Stimulated activated CD8-positive, alpha-beta memory T cell treated with anti-CD3 and anti-CD28 coated beads, Interleukin-12 subunit alpha, Interleukin-12 subunit beta, amount 100 ng/mL, for 24 hours (primary cell): Measurements from ENCODE around the gene TPSB2.
"Not testable (repeated sequence)": the region's sequence is repeated elsewhere in the genome, so short reads cannot be mapped to it uniquely, and the experiment has no call there.

Experiments
- DNase-seq: peaks from one replicate; pipeline ENCODE4 v3.0.0-alpha.2; 2020; ENCODE audit errors: extremely low read depth

TPSB2 gene

DNA sequence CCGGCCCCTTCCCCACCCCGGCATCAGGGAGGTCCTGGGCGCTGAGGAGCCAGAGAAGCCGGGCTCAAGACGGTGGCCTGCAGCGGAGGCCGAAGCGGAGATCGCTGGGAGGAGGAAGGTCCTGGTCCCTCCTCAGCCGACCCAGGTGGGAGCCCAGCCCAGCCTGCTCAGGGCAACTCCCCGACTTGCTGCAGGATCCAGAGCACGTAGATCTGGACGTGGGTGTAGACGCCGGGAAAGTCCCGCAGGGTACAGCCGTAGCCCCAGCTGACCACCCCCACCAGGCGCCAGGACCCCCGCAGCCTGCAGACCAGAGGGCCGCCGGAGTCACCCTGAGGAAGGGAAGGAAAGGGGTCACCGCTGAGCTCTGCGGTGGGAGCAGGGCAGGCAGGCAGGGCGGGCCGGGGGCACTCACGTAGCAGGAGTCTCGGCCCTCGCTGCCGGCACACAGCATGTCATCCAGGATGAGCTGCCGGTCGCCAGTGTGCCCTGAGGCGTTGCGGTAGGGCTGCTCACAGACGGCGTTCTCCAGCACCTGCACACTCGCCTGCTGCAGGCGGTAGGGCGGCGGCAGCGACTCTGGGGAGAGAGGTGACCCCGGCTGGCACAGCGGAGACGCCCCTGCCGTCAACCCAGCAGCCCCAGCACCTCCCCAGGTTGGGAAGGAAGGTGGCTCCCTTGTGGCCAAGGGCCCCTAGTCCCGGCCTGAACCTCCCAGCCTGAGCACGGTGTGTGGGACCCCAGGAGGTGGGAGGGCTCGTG is 31.3 kb upstream of the TPSB2 start:
- DNase-seq = no peak

DNA sequence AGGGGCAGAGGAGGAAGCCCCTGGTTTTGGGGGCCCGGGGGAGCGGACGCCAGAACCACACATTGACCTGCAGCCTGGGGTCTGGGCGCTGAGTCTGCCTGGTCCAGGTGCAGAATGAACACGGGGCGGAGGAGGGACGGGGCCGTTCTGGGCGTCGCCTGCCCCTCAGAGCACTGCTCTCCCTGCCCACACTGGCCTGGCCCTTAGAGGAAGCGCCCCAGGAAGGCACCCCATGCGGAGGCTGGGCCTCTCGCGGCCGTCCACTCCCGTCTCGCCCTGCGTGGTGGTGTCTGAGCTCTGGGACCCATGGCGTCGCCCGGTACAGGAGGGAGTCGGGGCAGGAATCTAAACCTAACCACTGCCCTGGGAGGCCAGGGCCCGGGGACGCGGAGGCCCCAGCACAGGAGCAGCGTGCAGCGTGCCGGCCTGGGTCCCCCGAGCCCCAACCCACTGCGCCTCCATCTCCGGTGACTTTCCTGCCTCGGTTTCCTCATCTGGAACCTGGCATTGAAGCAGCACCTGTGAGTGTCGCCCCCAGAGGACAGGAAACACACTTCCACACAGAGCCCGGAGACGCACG is 30.2 kb upstream of the TPSB2 start:
- DNase-seq = no peak

DNA sequence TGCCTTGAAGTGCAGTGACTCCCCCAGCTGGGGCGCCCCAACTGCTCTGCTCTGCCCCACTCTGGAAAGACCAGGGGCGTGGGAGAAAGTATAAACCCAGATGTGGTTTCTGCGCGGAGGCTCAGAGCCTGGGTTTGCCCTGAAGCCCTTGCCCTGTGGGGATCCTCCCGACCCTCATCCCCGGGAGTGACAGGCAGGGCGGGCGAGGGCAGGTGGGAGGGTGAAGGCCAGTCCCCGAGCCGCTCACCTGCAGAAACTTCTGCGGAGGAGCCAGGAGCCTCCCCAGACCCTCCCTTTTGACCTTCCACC is 29.7 kb upstream of the TPSB2 start:
- no peak for DNase-seq

DNA sequence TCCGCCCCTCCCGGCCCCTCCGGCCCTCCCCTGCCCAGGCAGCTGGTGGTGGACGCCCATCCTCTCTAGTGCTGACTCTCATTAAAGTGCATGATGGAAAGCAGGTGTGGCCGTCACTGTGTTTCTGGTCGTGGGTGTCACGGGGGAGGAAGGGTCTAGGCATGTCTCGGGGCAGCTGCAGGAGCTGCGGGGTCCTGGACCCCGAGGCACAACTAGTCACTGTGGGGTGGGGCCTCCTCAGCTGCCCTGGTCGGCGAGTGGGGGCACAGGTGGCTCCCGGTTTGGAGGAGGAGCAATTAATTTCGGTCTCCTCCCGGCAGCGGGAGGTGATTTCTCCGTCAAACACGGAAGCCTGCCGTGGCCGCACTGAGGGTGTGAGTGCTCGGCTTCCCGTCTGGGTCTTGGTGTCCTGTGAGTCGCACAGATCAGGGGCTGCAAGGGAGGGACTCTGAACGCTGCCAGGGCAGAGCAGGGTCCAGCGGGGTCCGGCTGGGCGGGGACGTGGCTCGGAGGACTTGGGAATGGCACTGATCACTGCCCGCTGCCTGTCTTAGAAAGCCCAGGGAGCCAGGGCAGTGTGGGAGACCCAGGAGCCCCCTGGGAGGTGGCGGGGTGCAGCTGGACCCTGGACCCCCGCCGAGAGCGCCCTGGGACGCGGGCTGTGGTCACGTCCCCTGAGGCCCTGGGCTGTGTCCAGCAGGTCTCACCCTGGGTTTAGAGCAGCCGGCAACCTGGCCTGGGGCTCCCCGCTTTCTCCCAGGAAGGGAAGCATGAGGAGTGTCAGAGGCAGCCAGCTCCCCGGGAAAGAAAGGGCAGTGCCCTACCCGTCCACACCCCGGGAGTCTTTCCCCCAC is 29.1 kb upstream of the TPSB2 start:
- no peak for DNase-seq

DNA sequence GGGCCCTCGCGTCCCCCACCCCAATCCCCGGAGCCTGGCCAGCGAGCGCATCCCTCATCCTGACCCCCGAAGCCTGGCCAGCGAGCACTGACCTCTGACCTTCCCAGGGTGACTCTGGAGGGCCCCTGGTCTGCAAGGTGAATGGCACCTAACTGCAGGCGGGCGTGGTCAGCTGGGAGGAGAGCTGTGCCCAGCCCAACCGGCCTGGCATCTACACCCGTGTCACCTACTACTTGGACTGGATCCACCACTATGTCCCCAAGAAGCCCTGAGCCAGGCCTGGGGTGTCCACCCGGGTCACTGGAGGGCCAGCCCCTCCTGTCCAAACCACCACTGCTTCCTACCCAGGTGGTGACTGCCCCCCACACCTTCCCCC is 28.2 kb upstream of the TPSB2 start:
- no peak for DNase-seq

DNA sequence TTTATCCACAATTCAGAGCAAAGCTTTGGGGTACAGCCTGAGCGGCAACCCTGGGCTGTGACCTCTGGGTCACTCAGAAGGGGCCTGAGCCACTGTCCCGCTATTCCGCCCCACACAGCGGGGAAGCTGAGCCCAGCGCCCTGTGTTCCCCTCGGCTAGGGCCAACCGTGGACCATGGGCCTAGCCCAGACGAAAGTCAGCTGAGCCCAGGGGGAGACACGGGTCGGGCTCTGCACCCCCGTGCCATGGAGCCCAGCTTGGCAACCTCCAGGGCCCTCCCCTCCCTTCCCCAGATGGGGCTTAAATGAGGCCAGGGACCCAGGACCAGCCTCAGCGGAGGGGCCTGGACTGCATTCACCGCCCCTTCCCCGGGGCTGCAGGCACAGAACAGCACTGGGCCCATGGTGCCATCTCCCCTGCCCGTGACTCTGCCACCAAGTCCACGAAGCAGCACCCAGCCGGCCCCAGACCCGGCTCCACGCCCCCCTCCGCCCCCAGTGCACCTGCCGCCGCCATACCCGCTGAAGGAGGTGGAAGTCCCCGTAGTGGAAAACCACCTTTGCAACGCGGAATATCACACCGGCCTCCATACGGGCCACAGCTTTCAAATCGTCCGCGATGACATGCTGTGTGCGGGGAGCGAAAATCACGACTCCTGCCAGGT is 27.7 kb upstream of the TPSB2 start:
- DNase-seq = no peak

DNA sequence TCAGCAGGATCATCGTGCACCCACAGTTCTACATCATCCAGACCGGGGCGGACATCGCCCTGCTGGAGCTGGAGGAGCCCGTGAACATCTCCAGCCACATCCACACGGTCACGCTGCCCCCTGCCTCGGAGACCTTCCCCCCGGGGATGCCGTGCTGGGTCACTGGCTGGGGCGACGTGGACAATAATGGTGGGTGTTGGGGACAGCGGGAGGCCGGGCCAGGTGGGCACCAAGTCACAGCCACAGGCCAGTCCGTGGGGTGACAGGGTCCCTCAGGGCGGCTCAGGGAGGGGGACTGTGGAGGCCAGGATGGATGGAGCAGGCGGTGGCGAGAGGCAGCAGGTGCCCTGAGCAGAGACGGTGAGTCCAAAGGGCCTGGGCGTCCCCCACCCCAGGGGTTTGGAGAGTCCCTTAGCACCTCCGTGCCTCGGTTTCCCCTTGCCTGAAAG is 26.9 kb upstream of the TPSB2 start:
- no peak for DNase-seq

DNA sequence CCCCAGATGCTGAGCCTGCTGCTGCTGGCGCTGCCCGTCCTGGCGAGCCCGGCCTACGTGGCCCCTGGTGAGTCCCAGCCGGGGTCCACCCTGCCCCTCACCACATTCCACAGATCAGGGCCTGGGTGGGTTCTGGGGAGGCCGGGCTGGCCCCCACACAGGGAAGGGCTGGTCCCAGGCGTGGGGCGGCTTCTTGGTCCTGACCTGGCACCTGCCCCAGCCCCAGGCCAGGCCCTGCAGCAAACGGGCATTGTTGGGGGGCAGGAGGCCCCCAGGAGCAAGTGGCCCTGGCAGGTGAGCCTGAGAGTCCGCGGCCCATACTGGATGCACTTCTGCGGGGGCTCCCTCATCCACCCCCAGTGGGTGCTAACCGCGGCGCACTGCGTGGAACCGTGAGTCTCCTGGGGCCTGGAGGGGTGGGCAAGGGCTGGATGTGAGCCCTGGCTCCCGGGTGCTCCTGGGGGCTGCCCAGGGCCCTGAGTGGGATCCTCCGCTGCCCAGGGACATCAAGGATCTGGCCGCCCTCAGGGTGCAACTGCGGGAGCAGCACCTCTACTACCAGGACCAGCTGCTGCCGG is 26.4 kb upstream of the TPSB2 start:
- DNase-seq = not testable (repeated sequence)

DNA sequence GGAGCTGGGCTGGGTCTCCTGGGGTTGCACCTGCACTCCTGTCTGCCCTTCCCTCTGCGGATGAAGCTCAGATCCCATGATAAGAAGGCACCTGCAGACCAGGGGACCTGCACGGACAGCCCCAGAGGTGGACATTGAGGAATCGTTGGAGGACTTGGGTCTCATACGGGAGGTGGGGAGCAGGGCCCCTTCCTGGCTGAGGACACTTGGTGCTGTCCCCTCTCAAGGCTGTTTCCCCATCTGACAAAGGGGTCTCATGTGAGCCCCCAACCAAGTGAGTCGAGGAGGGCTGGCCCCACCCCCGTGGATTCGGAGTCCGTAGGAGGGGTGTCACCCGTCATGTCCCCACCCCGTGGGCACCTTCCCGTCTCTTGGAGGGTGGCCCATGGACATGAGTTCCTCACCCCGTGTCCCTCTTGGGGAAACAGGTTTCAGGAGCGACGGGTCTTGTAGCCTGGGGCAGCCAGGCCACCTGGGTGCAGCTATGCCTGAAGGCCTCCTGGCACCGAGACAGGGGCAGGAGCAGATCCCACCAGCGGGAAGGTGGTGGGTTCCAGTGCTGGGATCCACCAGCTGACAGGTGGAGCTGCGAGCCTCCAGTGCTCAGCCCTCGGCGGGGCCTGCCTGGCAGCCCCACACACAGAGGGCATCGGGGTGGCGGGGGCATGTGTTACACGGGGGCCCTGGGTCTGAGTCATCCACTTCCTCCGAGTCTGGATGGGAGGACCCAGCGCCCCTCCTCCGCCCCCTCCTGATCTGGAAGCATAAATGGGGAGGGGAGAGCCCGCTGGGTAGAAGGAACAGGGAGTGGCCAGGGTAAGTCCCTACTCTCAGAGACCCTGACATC is 25.5 kb upstream of the TPSB2 start, which contains the start of gene TPSD1:
TSS of gene TPSD1 (plus strand) at position 794 of the 847 bp plus-strand sequence. CDS start 212 bp downstream, outside the sequence.
- DNase-seq = not testable (repeated sequence)

DNA sequence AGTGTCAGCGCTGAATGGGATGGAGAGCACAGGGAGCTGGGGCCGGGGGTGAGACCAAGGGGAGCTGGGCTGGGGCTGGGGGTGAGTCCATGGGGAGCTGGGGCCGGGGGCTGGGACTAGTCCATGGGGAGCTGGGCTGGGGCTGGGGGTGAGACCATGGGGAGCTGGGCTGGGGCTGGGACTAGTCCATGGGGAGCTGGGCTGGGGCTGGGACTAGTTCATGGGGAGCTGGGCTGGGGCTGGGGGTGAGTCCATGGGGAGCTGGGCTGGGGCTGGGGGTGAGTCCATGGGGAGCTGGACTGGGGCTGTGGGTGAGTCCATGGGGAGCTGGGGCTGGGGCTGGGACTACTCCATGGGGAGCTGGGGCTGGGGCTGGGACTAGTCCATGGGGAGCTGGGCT is 24.8 kb upstream of the TPSB2 start:
- not testable (repeated sequence) for DNase-seq

DNA sequence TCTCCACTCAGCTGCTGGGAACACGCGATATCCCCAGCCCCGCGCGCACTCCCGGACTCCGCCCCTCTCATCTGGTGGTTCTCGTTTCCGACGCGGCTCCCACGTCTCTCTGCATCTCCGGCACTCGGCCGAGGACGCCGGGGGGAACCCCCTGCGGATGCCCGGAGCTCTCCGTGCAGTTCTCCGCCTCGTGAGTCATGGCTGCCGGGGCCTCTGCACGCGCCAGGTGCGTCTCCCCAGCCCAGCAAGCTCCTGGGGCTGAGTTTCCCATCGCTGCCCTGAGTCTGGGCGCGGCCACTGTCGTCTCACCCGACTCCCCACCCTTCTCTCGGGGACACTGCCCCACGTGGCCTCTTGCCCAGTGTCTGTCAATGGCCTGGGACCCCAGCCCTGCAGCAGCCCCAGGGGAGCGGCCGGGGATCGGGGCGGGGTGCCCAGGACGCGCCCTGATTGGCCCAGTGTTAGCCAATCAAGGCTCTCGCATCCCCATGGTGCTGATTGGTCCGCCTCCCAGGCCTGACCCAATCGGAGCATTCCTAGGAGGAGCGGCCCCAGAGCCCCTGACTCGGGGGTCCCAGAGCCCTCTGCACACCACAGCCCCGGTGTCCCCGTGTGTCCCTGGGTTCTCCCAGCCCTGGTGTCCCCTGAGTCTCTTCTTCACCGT is 23.8 kb upstream of the TPSB2 start:
- DNase-seq = not testable (repeated sequence)

DNA sequence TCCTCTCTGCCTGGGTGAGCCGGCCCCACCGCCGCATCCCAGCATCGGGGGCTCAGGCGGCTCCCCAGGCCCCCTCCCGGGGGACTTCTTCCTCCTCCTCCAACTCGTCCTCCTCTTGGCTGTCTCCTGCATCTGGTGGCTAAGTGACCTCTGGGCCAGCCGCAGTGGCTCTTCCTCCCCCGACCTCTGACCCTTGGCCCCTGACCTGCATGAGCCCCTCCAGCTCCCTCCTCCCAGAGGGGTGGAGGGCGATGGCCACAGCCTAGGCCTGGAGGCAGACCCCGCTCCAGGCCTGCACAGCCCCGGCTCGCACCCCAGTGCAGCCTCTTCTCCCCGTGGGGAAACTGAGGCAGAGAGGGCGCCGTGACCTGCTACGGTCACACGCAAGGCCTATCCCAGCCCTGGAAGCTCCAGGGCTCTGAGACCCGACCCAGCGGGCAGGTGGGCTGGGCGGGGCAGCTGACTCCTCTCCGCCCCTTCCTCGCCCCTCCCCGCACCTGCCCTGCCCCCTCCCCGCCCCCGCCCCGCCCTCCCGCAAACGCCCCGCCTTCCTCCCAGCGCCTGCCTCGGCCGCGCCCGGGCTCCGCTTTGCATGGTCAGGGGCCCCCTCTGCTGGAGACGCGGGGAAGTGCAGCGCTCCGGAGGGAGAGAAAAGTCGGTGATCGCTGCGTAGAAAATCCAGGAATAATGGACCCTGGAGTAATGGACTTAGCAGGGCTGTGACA is 19.2 kb upstream of the TPSB2 start:
- not testable (repeated sequence) for DNase-seq

DNA sequence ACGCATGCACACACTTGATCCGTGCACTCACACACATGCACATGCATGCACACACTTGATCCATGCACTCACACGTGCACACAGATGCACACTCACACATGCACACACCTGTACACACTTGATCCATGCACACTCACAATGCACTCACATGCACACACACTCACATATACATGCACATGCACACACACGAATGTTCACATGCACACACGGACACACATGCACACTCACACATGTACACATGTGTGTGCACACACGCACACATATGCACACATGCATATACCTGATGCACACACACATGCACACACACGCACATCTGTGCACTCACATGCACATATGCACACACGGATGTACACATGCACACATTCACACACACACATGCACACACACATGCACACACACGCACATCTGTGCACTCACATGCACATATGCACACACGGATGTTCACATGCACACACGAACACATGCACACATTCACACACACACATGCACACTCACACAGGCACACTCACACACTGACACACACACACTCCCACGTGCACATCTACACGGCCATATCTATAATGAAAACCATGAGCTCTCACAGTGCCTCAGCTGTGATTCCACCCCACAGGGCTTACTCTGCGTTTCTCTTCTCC is 18.0 kb upstream of the TPSB2 start:
- not testable (repeated sequence) for DNase-seq

DNA sequence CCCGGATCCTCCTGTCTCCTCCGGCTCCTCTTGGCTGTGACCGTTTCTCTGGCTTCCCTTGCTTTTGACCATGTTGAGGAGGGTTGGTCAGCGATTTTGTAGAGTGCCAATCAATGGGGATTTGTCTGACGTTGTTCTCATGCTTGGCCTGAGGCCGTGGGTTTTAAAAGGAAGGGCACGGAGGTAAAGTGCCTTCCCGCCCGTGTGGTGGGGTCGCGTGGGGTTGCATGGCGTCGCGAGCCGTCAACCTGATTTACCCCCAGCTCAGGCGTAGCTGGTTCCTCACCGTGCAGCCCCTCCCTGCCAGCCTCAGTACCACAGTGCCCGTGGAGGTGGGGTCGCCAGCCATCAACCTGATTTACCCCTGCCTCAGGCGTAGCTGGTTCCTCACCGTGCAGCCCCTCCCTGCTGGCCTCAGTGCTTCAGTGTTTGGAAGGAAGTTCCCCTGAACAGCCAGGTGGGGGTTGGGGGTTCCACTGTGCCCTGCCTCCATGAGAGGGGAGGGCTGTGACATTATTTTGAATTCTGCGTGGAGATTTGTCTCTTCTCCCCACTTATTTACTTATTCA is 15.6 kb upstream of the TPSB2 start:
- no peak for DNase-seq

DNA sequence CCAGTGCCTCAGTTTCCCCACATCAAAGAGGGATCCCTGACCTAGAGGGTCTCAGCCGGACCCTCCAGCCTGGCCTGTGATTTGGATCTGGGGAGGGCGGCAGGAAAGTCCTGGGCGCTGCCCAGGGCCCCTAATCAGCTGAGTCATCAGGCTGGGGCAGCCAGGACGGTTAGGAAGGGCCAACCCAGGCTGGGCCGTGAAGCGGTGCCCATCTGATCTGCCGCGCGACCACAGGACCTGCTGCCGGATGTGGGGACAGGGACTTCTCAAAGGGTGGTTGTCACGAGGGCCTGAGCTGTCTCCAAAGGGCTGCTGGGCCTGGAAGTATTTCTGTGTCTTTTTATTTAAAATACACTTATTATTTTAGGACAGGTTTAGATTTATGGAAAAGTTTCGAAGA is 14.9 kb upstream of the TPSB2 start:
- DNase-seq = no peak

DNA sequence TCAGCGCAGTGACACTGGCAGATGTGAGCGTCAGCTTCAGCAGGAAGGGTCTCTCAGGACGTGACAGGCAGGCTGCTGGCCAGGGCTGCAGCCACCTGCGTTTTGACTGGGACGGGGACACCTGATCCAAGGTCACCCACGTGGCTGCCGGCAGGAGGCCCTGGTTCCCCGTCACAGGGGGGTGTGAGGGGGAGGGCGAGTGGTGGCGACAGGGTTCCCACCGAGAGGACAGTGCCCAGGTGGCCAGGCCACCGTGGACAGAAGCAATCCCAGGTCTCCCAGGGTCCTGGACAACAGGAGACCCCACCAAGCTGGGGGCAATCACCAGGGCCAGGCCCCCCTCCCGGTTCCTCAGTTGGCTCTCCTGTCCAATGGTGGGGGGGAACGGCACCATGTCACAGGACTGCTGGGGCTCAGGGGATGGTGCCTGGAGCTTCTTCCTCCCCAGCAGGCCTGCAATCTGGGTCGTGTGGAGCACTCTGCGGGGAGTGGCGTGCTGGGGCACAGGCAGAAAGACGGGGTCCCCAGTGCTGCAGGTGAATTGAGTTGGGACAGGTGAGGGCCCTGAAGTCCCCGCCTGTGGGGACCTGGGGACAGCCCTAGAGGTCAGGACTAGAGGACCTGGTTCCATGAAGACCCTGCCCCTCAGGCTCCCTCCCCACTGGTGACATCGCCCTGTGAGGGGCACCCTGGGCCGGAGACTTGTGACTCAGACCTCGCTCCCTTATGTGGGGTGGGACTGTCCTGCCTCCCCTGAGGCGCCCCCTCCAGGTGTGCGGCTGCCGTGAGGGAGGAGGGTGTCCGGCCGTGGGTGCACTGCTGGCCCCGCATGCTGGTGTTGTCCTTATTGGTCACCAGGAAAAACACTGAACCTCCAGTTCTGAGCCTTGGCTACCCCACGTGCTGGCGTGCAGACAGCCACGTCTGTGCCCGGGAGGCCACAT is 14.2 kb upstream of the TPSB2 start:
- not testable (repeated sequence) for DNase-seq

DNA sequence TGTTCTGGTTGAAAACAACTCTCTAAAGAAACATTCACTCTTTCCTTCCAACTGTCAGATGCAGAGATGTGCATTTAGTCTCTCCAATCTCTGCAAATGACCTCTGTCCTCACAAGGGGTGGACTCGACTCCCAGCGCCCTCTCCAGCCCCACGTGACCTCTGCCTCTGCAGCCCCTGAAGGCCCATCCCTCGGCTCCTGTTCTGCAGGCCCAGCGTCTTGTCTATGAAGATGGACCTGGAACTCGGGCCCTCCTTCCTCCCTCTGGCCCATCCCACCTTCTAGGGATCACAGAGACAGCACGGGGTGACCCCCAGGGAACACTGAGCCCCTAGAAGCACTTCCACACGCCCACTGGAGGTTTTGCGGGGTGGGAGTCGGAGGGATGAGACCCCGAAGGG is 13.4 kb upstream of the TPSB2 start:
- not testable (repeated sequence) for DNase-seq

DNA sequence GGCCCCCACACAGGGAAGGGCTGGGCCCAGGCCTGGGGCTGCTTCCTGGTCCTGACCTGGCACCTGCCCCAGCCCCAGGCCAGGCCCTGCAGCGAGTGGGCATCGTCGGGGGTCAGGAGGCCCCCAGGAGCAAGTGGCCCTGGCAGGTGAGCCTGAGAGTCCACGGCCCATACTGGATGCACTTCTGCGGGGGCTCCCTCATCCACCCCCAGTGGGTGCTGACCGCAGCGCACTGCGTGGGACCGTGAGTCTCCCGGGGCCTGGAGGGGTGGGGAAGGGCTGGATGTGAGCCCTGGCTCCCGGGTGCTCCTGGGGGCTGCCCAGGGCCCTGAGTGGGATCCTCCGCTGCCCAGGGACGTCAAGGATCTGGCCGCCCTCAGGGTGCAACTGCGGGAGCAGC is 11.1 kb upstream of the TPSB2 start:
- not testable (repeated sequence) for DNase-seq
